Naive thymus-derived CD4-positive, alpha-beta T cell (primary cell): ENCODE data around the gene AFDN. TPM values are rescaled to one million over a fixed set of nuclear protein-coding genes. Genes with fewer than 3 reads are reported as not detected.

Experiments
- ATAC-seq: fragments of 150-1000 bp; cut with Tn5 transposase; 2 replicates; pipeline ENCODE4 v1.10.0; 2021; ENCODE audit warnings: mild to moderate bottlenecking, moderate library complexity
- CTCF ChIA-PET: fragments of 350-600 bp; sonication (Branson Sonifier 250); formaldehyde crosslinking; loops from one replicate; lab custom pipeline; 2021; ENCODE audit warnings: antibody characterized with exemption; lab: Charles Lee
- POLR2A ChIA-PET: fragments of 350-600 bp; sonication (Branson Sonifier 250); formaldehyde crosslinking; loops from one replicate; lab custom pipeline; 2021; ENCODE audit warnings: antibody characterized with exemption, inconsistent platforms; lab: Charles Lee
- DNase-seq, 9 donors: peaks; one replicate each; pipeline versions ENCODE4 v3.0.0 to v3.0.0-alpha.2; 2020 to 2022; ENCODE audit warnings: mixed read lengths in 1 of 9
- H3K27ac ChIP-seq: one replicate; pipeline ENCODE4 v1.7.0; 2013; ENCODE audit warnings: mild to moderate bottlenecking, low read depth, low read length, moderate library complexity
- H3K27me3 ChIP-seq, 2 donors: one replicate each; pipeline ENCODE4 v1.7.0; 2013; ENCODE audit warnings: low read length in 2 of 2, mild to moderate bottlenecking in 2 of 2, moderate library complexity in 2 of 2; ENCODE audit not compliant: control insufficient read depth in 2 of 2, insufficient read depth in 2 of 2
- H3K36me3 ChIP-seq, 3 experiments: 1 replicate in 2 of 3; 2 replicates in 1 of 3; pipeline ENCODE4 v1.7.0; 2013; ENCODE audit warnings: low read length in 3 of 3, mild to moderate bottlenecking in 3 of 3, moderate library complexity in 1 of 3; ENCODE audit not compliant: insufficient read depth in 3 of 3, control insufficient read depth in 2 of 3
- H3K4me1 ChIP-seq, 2 donors: one replicate each; pipeline ENCODE4 v1.7.0; 2013; ENCODE audit warnings: low read length in 2 of 2, mild to moderate bottlenecking in 2 of 2, moderate library complexity in 1 of 2; ENCODE audit not compliant: control insufficient read depth in 2 of 2, insufficient read depth in 2 of 2
- H3K4me3 ChIP-seq: 2 replicates; pipeline ENCODE4 v1.7.0; 2013; ENCODE audit warnings: mild to moderate bottlenecking, low read length
- H3K9me3 ChIP-seq, 3 experiments: 1 replicate in 2 of 3; 2 replicates in 1 of 3; pipeline ENCODE4 v1.7.0; 2013; ENCODE audit warnings: low read length in 3 of 3; ENCODE audit not compliant: control insufficient read depth in 2 of 3
- H3K27ac Mint-ChIP-seq, 9 donors: one replicate each; pipeline ENCODE4 v1.8.0; 2020 to 2022; ENCODE audit warnings: mixed read lengths in 9 of 9, mild to moderate bottlenecking in 8 of 9, moderate library complexity in 5 of 9, inconsistent platforms in 2 of 9
- H3K27me3 Mint-ChIP-seq, 5 donors: one replicate each; pipeline ENCODE4 v1.8.0; 2021 to 2022; ENCODE audit warnings: mixed read lengths in 5 of 5, mild to moderate bottlenecking in 1 of 5
- H3K36me3 Mint-ChIP-seq, 5 donors: one replicate each; pipeline ENCODE4 v1.8.0; 2020 to 2022; ENCODE audit warnings: mixed read lengths in 5 of 5, mild to moderate bottlenecking in 3 of 5, inconsistent platforms in 1 of 5
- H3K4me1 Mint-ChIP-seq, 7 donors: one replicate each; pipeline ENCODE4 v1.8.0; 2020 to 2022; ENCODE audit warnings: mixed read lengths in 7 of 7, mild to moderate bottlenecking in 3 of 7, inconsistent platforms in 1 of 7
- H3K4me3 Mint-ChIP-seq, 10 donors: one replicate each; pipeline ENCODE4 v1.8.0; 2020 to 2022; ENCODE audit warnings: mild to moderate bottlenecking in 10 of 10, mixed read lengths in 10 of 10, moderate library complexity in 6 of 10, inconsistent platforms in 2 of 10
- H3K9me3 Mint-ChIP-seq, 11 donors: one replicate each; pipeline ENCODE4 v1.8.0; 2020 to 2022; ENCODE audit warnings: mixed read lengths in 11 of 11, mild to moderate bottlenecking in 4 of 11, inconsistent platforms in 1 of 11, moderate library complexity in 1 of 11
- intact Hi-C, 2 donors: fragments of 100-400 bp; cut with micrococcal nuclease; formaldehyde crosslinking; loops; one replicate each; pipeline ENCODE4 v1.15.1; 2023
- polyA plus RNA-seq, 2 donors: library from polyadenylated mRNA; unstranded; fragments of 300-500 nt; fragmentation: Illumina TruSeq; gene quantifications; one replicate each; pipeline ENCODE4 v1.2.3, GENCODE V29; 2021
- total RNA-seq, 6 experiments: library from RNA in 5 of 6; stranded (reverse) in 5 of 6; gene quantifications; 1 replicate in 5 of 6; 2 replicates in 1 of 6; pipeline ENCODE4 v1.2.3 and lab custom pipeline; 2021 to 2026

AFDN gene
- total and polyA plus RNA-seq, 7 experiments from 2014 or later = 0.08 to 55.1 (median 3.6) TPM

GRCh38 chr6:167932468-167933276, 106.0 kb downstream of the AFDN start:
- POLR2A ChIA-PET = no interaction called here
- Mint-ChIP-seq H3K36me3 (no peaks in the 10 kb centered on the region), H3K27ac (no peak overlapping the region), H3K4me1 (peaks cover 0 to 1% (median 0%) of the 10 kb centered on the region in 7 donors), H3K9me3 (no peaks in the 10 kb centered on the region), H3K27me3 (peaks cover 0 to 6% (median 0%) of the 10 kb centered on the region in 5 donors), H3K4me3 (no peak overlapping the region)
- H3K27me3 ChIP-seq = no peaks in the 10 kb centered on the region
- H3K4me3 ChIP-seq = no peak overlapping the region
- no peaks in the 10 kb centered on the region for H3K36me3 ChIP-seq
- DNase-seq = no peak
- H3K27ac ChIP-seq = no peak overlapping the region
- CTCF ChIA-PET = no interaction called here
- ATAC-seq = no peak
- H3K4me1 ChIP-seq = no peaks in the 10 kb centered on the region
- no peaks in the 10 kb centered on the region for H3K9me3 ChIP-seq
- intact Hi-C loops = no loop called here

DNA sequence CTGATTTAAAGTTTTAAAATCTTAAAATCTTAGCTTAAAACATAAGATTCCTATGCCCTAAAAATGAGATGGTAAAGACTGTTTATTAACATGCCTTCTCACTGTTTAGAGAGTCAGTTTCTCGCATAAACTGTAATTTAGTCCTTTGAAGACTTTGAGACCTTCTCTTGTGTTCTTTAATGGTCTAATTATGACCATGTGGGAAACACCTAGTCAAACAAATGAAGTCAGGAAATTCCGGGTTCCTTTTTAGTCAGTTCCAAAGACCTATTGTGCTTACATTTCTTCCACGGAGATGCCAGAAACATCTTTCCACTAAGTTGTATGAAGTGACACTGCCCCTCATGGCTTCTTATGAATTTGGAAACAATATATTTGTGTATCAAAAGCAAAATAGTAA, 106.6 kb downstream of the AFDN start:
- Mint-ChIP-seq H3K27ac (no peak overlapping the region), H3K27me3 (peaks cover 0 to 6% (median 5%) of the 10 kb centered on the region in 5 donors), H3K9me3 (no peaks in the 10 kb centered on the region), H3K4me1 (peaks cover 0 to 1% (median 0%) of the 10 kb centered on the region in 7 donors), H3K36me3 (no peaks in the 10 kb centered on the region), H3K4me3 (no peak overlapping the region)
- H3K4me3 ChIP-seq = no peak overlapping the region
- no peaks in the 10 kb centered on the region for H3K27me3 ChIP-seq
- no peak overlapping the region for H3K27ac ChIP-seq
- no peak for ATAC-seq
- H3K4me1 ChIP-seq = no peaks in the 10 kb centered on the region
- intact Hi-C loops = no loop called here
- ChIA-PET CTCF (no interaction called here), POLR2A (no interaction called here)
- no peak for DNase-seq
- H3K9me3 ChIP-seq = no peaks in the 10 kb centered on the region
- no peaks in the 10 kb centered on the region for H3K36me3 ChIP-seq

DNA sequence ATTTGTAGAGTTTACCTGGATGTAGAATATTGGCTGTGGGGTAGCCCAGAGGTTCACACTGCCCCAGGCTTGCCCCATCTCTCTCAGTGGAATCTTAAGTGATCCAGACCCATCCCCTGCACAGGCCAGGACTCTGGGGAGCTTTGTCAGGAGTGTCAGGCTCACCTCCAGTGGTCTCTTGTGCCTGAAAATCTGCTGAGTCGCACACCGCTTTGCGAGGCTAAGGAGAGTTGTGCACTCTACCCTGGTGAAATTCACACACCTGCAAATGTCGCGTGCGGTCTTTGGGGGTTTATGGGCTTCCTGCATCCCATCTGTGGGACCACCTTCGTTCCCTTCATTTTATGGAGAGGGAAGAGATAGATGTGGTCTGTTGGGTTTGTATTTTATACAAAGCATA, 107.1 kb downstream of the AFDN start:
- ATAC-seq (no peak), DNase-seq (no peak)
- H3K4me1 ChIP-seq = no peaks in the 10 kb centered on the region
- H3K4me1 Mint-ChIP-seq = peaks cover 0 to 1% (median 0%) of the 10 kb centered on the region in 7 donors
- no peak overlapping the region for H3K27ac ChIP-seq
- H3K4me3 ChIP-seq = no peak overlapping the region
- no peaks in the 10 kb centered on the region for H3K9me3 Mint-ChIP-seq
- no peaks in the 10 kb centered on the region for H3K27me3 ChIP-seq
- ChIA-PET CTCF (no interaction called here), POLR2A (no interaction called here)
- intact Hi-C loops = no loop called here
- no peaks in the 10 kb centered on the region for H3K36me3 ChIP-seq
- no peaks in the 10 kb centered on the region for H3K9me3 ChIP-seq
- H3K36me3 Mint-ChIP-seq = no peaks in the 10 kb centered on the region
- no peak overlapping the region for H3K4me3 Mint-ChIP-seq
- H3K27ac Mint-ChIP-seq = no peak overlapping the region
- peaks cover 0 to 11% (median 5%) of the 10 kb centered on the region in 5 donors for H3K27me3 Mint-ChIP-seq

DNA sequence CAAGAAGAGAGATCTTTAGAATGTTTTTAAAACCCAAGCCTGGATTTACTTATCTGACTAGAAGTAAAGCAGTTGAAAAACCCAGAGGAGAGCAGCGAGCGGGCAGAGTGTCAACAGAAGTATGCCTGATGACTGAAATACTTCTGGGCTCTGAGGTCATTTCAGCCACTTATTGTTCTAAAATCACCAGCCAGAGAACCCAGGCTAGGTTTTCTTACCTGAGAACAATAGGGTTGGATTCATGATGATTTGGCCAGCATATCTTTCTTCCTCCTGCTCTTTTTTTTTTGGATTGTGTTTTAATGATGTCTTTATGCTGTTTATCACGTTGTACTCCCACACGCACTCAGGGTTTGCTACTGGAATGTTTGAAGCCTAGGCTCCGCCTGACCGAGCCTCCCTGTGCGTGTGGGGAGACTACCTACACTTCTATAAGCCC, 107.7 kb downstream of the AFDN start:
- Mint-ChIP-seq H3K4me1 (peaks cover 0 to 1% (median 0%) of the 10 kb centered on the region in 7 donors), H3K27me3 (peaks cover 0 to 15% (median 5%) of the 10 kb centered on the region in 5 donors), H3K36me3 (no peaks in the 10 kb centered on the region), H3K27ac (no peak overlapping the region), H3K4me3 (no peak overlapping the region), H3K9me3 (no peaks in the 10 kb centered on the region)
- H3K36me3 ChIP-seq = no peaks in the 10 kb centered on the region
- no peak for DNase-seq
- no peaks in the 10 kb centered on the region for H3K27me3 ChIP-seq
- POLR2A ChIA-PET = no interaction called here
- no peaks in the 10 kb centered on the region for H3K4me1 ChIP-seq
- no peak overlapping the region for H3K4me3 ChIP-seq
- CTCF ChIA-PET = no interaction called here
- ATAC-seq = no peak
- H3K9me3 ChIP-seq = no peaks in the 10 kb centered on the region
- intact Hi-C loops = no loop called here
- H3K27ac ChIP-seq = no peak overlapping the region

DNA sequence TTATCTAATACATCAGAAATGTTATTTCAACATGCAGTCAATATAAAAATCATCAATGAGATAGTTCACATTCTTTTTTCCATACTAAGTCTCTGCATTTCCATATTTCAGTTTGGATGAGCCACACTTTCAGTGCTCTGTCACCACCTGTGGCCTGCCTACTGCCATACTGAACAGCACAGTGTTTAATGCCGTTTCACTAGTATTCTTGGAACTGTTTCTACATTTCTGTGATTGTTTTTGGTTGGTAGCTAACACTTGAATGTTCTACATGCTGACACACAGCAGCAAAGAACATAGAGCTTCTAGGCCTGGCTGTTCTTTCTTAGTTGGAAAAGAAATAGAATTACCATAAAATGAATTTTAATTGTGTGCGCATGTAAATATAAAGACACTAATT, 109.3 kb downstream of the AFDN start:
- H3K27ac Mint-ChIP-seq = no peak overlapping the region
- DNase-seq = no peak
- H3K27me3 Mint-ChIP-seq = peaks cover 3 to 21% (median 10%) of the 10 kb centered on the region in 5 donors
- Histone ChIP-seq H3K27ac (no peak overlapping the region), H3K36me3 (no peaks in the 10 kb centered on the region), H3K4me3 (no peak overlapping the region), H3K4me1 (no peaks in the 10 kb centered on the region), H3K9me3 (no peaks in the 10 kb centered on the region), H3K27me3 (no peaks in the 10 kb centered on the region)
- H3K4me1 Mint-ChIP-seq = peaks cover 0 to 1% (median 0%) of the 10 kb centered on the region in 7 donors
- intact Hi-C loops = no loop called here
- H3K36me3 Mint-ChIP-seq = no peaks in the 10 kb centered on the region
- ATAC-seq = no peak
- no peak overlapping the region for H3K4me3 Mint-ChIP-seq
- ChIA-PET POLR2A (no interaction called here), CTCF (no interaction called here)
- H3K9me3 Mint-ChIP-seq = peaks cover 0 to 1% (median 0%) of the 10 kb centered on the region in 11 donors

DNA sequence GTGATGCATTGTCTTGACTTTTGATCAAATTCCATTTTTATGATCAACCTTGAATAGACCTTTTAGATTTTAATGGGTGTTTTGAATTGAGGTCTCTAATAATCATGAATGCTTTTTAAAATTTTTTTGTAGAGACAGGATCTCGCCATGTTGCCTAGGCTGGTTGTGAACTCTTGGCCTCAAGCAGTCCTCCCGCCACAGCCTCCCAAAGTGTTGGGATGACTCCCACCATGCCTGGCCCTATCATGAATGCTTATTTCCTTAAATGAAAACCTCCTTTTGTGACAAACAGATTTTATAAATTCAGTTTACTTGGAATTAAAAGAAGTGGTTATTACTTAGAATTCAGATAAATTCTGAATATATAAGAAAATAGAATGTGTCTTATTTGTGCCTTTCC, 110.6 kb downstream of the AFDN start:
- H3K9me3 Mint-ChIP-seq = peaks cover 0 to 1% (median 0%) of the 10 kb centered on the region in 11 donors
- ChIA-PET CTCF (no interaction called here), POLR2A (no interaction called here)
- peaks cover 0 to 1% (median 0%) of the 10 kb centered on the region in 7 donors for H3K4me1 Mint-ChIP-seq
- intact Hi-C loops = no loop called here
- DNase-seq = no peak
- H3K27ac ChIP-seq = no peak overlapping the region
- no peaks in the 10 kb centered on the region for H3K36me3 Mint-ChIP-seq
- H3K4me3 ChIP-seq = no peak overlapping the region
- no peaks in the 10 kb centered on the region for H3K36me3 ChIP-seq
- no peaks in the 10 kb centered on the region for H3K9me3 ChIP-seq
- no peak for ATAC-seq
- peaks cover 3 to 21% (median 10%) of the 10 kb centered on the region in 5 donors for H3K27me3 Mint-ChIP-seq
- no peaks in the 10 kb centered on the region for H3K27me3 ChIP-seq
- no peak overlapping the region for H3K4me3 Mint-ChIP-seq
- no peak overlapping the region for H3K27ac Mint-ChIP-seq
- H3K4me1 ChIP-seq = no peaks in the 10 kb centered on the region
